ENCODE results near the gene FXYD6.

DNA sequence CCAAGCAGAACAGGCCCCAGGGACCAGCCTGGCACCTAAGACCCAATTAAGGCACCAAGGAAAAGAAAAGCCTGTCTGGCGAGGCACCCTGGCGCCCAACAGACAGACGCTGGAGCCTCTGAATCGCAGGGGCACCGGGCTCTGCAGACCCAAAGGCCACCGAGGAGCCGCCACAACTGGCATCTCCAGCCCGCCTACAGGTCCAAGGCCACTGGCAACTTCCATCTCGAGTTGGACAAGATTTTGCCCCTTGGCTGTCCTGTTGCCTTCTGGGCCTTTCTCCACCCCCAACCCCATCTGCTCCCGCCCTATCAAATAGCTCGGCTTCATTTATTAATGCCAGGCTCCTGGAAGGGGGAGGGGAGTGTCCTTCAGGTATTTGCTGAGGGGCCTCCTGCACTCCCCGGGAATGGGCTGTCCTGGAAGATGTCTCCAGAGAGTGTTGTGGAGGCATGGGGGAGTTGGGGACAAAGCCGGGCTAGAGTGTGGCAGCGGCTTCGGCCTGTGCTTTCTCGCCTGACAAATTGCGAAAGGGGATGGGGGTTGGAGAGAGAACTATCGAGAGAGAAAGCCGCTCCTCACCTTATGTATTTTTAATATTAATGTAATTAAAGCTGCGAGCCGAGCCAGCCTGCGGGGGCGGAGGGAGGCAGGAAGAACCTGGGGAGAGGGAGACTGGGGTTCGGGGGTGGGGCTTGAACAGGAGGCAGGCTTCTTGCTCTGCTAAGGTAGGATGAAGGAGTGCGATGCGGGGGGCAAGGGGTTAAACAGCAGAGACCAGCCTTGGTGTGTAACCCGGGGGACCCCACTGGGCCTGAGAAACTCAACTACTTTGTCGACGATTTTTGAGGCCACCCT lies 81.5 kb downstream of the FXYD6 start:
- TF ChIP-seq, protein P1, sequence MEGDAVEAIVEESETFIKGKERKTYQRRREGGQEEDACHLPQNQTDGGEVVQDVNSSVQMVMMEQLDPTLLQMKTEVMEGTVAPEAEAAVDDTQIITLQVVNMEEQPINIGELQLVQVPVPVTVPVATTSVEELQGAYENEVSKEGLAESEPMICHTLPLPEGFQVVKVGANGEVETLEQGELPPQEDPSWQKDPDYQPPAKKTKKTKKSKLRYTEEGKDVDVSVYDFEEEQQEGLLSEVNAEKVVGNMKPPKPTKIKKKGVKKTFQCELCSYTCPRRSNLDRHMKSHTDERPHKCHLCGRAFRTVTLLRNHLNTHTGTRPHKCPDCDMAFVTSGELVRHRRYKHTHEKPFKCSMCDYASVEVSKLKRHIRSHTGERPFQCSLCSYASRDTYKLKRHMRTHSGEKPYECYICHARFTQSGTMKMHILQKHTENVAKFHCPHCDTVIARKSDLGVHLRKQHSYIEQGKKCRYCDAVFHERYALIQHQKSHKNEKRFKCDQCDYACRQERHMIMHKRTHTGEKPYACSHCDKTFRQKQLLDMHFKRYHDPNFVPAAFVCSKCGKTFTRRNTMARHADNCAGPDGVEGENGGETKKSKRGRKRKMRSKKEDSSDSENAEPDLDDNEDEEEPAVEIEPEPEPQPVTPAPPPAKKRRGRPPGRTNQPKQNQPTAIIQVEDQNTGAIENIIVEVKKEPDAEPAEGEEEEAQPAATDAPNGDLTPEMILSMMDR (IDR thresholded peaks at IDR 0.05 in 4 of 5, conservative IDR thresholded peaks at IDR 0.05 in 1 of 5): no peak
- no peak for TF ChIP-seq POLR2A (IDR thresholded peaks at IDR 0.05)

Measured in gastrocnemius medialis (tissue), 4 donors.